Right renal cortex interstitium (tissue), 3 donors: Measurements from ENCODE around the gene ASXL1. TPM values are rescaled to one million over a fixed set of nuclear protein-coding genes. Genes with fewer than 3 reads are reported as not detected.

ENCODE experiments used
- DNase-seq, 3 donors: peaks; one replicate each; pipeline ENCODE4 v3.0.0-alpha.2; 2013; ENCODE audit warnings: low read depth in 3 of 3, low spot score in 2 of 3
- polyA plus RNA-seq, 3 donors: library from polyadenylated mRNA; unstranded; fragments of 120-200 nt; gene quantifications; one replicate each; pipeline ENCODE4 v1.2.1, GENCODE V29; 2013; ENCODE audit not compliant: insufficient read length in 3 of 3

Gene ASXL1
- polyA plus RNA-seq, 3 donors: 55.8 to 58.9 (median 58.6) TPM

DNA sequence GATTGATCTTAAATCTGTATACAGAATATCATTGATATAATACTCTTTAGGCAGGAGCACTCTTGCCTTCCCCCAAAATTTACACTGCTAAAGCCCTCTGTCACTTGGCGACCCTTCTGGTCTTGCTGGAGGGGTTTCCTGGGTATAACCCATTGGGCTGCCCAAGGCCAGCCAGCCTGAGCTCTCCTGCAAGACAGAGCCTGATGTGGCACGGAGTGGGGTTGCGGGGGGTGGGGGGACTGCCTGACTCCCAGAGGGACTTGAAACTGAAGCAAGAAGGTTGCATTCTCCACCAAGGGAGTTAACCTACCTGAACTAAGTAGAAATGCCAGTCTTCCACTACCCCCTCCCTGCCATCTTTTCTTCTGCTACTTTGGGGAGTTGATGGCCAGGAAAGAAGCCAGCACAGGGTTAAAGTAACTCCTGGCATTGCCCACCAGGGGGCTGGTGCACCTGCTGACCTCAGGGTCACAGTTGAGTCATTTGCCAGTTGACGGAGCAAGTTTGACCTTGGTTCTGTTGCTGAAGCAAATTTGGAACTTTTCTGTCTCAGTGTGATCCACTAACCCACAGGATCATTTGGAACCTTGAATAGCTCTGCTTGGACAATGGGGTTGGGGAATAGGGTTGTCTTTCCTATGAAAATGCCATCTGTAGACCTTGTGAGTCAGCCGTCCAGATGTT, 79.4 kb downstream of the ASXL1 start:
- no peak for DNase-seq

DNA sequence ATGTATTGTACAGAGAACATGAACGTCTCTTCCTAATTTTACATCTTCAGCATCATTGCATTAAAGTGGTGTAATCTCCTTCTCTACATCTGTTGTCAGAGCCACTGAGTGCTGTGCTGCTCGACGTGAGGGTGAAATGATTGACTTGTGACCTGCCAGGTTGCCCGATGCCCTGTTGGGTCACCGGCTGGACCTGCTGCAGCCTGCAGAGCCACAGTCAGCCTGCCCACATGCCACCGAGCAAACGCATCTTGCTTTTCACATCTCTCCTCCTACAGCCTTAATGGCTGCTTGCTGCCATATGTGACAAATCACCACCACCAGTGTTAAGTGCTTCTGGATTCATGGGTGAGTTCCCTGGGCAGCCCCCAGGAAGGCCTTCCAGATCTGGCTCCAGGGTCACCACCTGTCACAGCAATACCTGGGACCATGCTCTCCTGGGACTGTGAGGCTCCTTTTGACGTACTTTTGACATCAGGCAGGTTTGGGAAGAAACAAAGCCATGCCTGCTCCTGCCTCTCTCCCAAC, 80.3 kb downstream of the ASXL1 start:
- no peak for DNase-seq

DNA sequence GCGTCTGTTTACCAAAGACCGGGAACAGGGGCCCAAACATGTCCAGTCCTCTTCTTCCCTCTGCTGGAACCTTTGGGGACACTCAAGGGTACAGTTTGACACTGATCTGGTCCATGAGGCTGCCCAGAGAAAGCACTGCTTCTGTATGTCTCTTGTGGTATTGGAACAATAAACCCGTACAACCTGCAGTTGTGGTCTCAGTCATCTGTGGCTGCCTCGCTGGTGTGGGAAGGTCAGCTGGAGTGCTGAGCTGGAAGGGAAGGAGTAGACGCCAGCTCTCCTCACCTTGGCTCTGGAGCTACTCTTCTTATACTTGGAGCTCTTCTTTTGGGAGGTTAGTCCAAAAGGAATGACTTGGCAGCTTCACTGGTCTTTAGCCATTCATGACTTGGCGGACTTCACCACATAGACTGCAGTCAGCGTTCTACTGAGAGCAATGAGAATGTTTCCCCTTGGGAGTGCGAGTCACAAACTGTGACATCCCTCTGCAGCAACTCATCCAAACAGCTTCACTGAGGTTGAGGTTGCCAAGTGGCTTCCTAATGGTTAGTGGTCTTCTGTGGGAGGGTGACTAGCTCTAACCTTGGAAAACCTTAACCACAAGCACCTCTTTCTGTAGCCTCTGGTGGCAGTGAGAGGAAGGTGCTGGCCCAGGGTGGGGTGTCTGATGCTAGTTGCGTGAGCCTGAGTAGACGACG, 81.2 kb downstream of the ASXL1 start:
- no peak for DNase-seq

DNA sequence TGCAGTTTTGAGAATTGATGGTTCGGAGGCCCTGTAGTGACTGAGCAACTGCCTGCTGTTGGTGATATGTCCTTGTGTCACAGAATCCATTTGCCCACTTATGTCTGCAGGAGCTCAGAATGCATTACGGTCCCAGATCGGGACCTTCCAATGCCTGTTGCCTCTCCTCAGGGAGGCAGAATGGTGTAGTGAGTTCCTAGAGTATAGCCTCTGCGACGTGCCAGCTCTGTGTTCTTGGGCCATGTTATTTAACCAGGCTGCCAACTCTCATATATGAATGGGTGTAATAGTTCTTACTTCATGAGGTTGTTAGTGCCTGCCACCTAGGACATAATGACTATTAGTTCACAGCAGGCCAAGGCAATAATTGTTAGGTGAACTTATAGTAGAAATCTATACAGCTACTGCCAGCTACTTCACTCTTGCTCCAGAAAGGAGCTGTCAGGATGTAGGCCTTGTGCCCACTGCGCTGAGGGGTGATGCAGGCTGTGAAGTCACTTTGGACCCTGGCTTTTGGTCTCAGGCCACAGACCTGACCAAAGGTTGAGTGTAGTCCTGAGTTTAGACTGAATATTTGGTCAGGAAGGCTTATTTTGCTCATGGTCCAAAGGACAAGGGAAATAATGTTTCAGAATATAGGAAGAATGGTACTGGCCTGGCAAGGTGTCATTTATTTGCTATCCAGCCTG, 82.1 kb downstream of the ASXL1 start:
- no peak for DNase-seq

DNA sequence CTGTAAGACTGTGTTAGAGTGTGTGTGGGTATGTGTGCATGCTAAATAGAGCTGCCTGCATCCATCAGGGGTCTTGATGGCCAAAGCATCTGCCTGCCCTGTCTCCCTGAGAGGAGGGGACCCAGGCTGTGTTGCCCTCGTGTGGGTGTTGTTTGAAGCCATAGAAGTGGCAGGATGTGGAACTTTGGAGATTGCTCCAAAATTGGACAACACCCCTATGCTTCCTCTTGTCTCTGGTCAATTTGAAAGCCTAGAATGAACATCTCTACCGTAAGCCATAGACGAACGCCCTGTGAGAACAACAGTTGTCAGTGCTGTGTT, 82.6 kb downstream of the ASXL1 start:
- no peak for DNase-seq

DNA sequence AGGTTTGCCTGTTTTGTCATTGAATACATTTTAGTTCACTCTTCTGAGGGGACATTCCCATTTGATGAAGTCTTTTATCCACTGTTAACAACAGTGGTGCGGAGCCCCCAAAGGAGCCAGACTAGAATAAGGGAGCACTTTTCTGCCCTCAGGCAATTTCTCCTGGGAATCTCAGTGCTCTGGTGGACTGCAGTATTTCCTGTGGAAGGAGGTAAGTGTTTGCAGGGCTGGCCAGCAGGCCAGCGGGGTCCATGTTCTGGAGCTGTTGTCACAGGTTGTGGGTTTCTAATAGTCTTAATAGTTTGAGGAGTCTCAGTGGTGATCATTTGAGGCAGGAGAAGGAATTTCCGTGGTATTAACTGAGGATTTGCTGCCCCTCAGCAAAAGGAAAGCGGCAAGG, 83.5 kb downstream of the ASXL1 start:
- no peak for DNase-seq

DNA sequence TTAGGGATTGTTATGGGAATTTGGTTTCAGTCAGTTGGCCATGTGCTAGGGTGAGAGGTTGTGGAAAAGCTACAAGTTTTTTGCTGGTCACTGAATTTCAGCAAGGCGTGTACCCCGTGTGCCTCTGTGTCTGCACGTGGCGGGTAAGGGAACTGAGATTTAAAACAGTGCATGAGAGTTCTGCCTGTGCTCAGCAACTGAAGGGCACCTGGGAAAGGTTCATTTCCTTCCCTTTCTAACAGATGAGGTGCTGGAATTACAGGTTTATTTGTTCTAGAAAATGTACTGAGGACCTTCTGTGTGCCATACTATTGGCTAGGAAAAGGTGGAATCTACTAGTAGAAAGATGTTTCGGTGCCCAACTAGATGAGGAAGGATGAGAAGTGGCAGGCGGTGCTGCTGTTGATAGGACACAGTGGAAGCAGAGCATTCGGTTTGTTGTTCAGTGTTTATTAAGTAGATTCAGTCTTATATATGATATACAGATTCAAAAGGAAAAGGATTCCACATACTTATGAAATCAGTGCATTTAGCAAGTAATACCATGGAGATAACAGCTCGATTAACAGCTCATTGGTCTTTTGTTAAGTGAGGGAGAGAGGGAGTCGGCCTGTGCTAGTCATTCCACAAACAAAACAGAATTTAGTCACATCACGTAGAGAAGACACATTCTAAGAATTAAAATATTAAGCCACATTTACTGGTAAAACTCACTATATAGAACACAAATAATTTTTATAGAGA, 84.7 kb downstream of the ASXL1 start:
- DNase-seq: no peak

DNA sequence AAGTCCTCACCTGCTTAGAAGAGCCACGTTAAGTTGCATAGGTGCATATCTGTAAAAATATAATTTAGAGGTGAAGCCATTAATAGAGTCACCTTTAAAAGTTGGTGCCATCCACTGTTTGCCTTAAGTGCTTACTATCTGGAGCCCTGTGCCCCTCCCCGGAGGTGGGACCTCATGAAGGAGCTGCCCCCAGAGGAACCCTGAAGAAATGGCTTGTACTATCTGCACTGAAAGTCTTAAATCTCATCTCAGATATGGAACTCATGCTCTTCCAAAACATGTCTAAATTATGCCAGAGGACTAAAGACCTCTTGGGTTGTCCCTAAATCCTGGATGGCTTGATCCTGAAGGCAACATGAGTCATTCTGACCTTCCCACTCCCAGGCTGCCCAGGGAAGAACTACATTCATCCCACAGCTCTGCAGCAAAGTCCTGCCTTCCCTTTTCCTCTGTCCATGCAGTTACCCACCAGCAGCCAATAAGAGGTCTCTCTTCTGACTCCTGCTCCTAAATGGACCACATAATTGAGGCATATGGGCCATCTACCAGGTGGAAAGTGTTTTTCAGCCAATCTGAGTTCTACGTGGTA, 85.3 kb downstream of the ASXL1 start:
- DNase-seq: no peak

DNA sequence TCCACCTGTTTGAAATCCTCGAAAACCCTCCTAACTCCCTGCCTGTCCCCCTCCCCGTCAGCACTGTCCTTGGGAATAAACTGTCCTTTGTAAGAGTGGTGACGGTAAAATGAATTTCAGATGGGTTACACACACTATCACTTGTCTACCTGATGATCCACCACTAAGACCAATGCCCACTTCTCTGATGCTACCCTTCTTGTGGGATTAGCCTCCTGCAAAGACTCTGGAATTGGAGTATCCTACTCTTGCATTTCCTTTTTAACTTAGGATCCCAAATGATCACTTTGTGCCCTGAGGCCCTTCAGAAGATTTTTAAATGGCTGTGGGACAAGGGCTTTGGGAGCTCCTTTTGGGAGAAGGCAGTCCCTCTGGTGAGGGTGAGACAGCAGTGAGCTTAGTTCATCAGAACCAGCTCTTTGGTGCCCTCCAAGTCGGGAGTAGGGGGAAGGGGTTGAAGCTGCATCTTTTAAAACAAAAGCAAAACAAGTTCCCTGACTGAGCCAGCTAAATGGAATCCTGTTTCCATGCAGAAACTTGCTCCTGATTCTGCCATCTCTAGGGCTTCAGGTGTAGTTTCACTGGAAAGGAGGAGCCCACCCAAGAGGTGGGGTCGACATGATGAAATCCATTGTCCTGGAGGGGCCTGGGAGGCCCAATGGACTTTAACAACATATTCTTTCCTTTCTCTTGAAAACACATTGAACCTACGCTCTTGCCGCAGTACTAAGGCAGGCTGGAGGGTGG, 86.5 kb downstream of the ASXL1 start:
- DNase-seq: no peak

DNA sequence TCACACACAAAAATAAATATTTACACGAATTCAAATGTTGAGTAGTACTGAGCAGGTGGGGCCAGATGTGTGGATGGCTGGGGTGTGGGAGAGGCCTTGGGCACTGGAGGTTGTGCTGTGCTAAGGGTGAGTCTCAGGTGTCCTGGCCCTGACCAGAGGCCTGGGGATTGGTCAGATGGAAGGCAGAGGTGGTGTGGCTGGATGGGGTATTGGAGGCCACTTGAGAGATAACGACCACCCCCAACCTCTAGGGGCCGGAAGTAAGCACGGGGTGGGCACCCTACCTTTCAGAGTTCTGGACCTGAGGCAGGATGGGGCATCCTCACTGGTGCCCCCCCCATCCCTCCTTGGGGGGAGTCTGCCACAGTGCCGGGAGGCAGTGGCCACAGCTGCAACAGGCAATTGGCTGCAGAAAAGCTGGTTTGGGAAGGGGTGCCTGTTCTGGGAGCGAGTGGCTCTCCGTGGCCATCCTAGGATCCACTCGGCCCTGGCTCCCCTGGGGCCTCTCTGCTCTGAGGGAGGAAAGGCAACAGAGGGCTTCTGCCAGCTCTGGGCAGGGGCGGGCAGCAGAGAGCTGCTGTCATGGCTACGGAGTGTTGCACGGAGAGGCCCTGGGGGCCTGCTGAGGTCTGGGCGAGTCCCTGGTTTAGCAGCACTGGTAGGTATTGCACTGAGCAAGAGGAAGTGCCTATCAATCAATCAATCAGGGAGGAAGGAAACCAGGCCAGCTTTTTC, 87.6 kb downstream of the ASXL1 start:
- no peak for DNase-seq

DNA sequence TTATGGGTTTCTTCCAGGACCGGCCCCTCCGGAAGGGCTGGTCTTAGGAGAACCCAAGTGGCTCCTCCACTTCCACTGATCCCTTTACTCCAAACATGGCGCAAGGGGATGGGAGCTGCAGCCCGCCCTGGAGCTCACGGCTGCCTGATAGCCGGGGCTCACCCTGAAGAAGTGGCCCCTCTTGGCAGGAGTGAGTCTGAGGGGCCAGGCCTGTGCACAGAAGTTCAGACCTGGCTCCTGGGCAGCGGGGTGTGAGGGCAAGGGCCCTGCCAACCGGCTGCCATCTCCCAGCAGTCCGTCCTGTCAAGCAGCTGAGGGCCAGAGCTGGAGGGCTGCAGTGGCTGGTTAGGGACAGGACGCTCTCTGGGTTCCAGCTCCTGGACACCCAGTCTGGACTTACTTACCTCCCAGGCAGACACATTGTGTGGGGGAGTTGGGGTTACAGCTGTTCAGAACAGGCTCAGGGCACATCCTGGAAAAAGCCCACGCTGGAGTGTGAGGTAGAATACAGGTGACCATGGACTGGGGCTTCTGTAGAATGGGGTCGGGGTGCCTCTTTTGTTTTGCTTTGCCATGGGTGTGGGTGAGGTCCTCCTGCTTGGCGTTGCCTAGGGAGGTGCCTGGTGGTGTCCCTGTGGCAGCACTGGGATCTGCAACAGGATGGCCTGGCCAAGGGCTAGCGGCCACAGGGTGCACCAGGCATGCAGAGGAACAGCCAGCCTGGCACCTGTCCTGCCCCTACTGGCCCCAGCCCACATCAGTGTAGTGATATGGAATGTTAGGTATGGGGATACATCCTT, 88.4 kb downstream of the ASXL1 start:
- DNase-seq: no peak

DNA sequence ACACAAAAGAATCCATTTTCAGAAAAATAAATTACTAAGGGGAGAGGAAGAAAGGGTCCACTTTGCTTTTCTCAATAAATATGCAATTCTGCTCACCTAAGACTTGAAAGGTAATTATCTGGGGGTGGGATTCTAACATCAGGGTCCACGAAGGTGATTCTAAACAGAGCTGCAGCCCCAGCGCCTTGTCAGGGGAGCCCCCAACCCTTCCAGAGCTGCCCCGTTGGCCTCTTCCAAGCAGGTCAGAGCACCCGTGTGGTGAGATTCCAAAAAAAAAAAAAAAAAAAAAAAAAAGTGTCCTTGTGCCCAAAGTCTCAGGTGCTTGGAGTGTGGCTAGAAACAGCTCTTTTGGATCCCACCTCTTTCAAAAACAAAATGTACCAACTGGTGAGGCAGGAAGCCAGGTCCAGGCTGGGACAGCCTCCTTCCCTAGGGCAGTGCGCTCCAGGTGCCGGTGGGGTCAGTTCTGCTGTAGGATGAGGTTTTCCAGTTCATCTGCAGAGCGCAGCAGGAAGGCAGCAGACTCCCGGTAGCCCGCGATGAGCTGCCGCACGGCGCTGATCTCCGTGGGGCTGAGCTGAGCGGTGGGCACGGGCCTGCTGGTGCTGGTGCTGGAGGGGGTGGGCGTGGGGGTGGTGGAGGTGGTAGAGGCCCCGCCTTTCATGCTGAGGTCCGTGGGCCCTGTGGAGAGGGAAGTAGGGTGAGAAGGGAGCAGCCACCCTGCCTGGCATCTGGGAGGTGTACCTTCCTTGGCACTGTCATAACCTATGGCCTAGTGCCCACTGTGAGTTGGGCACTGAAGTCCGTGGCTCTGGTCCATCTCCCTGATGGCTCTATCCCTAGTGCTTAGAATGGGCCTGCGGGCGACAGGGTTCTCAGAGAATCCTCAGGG, 89.3 kb downstream of the ASXL1 start:
- no peak for DNase-seq

DNA sequence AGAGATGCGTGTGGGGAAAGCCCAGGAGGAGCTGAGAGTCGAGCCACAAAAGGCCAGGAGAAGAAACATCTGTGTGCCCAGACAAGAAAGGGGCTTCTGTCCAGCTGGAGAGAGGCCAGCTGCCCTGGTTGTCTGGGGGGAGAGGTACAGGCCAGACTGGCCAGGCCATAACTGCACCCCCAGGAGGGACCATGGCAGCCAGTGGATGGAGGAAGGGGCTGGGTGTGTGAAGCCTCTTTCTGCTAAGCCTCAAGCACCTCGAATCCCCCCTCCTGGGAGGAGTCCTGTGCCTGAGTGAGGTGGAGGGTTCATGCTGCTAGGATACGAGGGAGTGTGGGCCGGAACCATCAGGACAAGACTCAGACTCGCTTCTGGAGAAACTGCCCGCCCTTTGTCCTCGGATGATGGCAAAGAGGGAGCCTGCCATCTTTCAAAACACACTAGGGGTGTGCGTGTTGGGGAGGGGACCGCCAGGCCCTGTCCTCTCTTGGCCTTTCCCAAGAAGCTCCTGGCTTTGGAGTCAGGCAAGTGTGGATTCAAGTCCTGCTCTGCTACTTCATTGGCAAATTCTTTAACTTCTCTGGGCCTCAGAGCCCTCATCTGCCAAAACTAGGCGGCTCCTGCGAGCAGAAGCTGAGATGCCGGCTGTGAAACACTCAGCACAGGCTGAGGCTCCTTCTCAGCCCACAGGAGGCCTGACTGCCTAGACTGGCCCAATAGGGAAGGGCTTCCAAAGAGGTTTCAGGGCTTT, 90.3 kb downstream of the ASXL1 start:
- no peak for DNase-seq

DNA sequence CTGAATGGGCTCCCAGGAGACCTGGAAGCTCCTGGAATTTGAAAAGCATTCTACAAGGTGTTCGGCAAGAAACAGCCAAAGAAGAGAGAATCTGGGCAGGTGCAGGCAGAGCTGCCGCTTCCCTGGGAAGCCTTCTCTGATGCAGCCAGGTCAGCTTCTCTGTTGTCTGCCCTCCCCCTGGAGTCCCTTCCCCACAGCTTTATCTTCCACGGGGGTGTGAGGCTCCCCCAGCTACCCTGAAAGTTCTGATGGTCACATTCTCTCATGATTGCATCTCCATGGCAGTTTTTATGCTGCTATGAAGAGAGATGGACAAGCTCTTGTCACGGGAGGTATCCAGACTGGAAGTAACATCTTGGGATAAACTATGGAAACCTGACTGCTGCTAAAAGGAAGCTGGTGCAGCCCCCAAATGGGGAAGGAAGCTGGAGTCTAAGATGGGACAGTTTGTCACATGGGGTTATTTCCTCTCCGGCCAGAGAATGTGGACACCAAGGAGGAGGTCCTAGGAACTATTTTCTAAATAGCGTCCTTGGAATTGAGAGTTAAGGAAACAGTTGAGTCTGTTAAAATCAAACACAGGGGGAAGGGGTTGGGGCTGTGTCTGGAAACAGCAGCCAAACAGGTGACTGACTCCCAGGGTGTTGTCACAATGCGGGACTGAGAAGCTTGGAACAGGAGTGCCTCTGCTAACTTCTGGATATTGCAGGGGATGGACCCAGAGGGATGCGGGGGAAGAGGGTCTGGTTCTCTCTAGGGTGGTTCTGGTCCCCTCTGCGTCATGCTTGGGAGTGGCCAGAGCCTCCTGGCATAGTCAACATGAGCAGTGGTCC, 91.1 kb downstream of the ASXL1 start:
- DNase-seq: no peak

DNA sequence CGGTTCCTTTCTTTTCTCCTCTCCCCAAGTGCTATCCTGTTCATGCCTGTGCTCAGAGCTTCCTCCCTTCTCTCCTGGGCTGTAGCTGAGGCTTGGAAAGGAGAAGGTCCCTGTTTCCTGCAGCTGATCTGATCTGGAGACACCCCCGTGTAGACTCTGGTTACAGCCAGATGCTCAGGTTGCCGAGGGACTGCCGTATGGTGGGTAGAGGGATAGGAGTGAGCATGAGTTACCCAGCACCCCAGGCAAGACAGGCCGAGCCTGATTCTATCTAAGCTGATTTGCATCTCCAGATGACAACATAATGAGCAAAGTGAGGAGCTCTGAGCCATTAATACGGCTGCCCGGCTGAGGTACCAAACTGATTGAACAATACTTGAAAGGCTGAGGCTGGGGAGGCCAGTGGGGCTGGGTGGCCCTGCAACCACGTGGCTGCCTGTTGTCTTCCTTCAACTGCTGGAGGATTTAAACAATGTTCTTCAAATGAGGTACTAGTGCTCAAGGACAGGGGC, 91.8 kb downstream of the ASXL1 start:
- DNase-seq: no peak
